Measurements from ENCODE around the gene EHD1.

- TF ChIP-seq EZH2phosphoT487 (IDR thresholded peaks at IDR 0.05; ENCODE audit: borderline replicate concordance, low read length) (no peak), CTCF (conservative IDR thresholded peaks at IDR 0.05; ENCODE audit: low read depth, low read length) (no peak)
Measured at GRCh38 chr11:64908766-64909165, 30.3 kb upstream of the EHD1 start.
